CD4-positive, CD25-positive, alpha-beta regulatory T cell (primary cell): ENCODE results near the gene C11orf42. TPM values are rescaled to one million over a fixed set of nuclear protein-coding genes. Genes with fewer than 3 reads are reported as not detected.

Experiments used
- ATAC-seq, 2 donors: fragments of 150-1000 bp; cut with Tn5 transposase; one replicate each; pipeline ENCODE4 v1.10.0; 2021; ENCODE audit warnings: low read depth in 2 of 2, moderate number of reproducible peaks in 2 of 2, moderate library complexity in 1 of 2
- DNase-seq, 3 donors: peaks; one replicate each; pipeline versions ENCODE4 v3.0.0 to v3.0.0-alpha.2; 2012 to 2022; ENCODE audit warnings: mixed read lengths in 1 of 3
- H3K27ac ChIP-seq: one replicate; pipeline ENCODE4 v1.7.0; 2013; ENCODE audit warnings: mild to moderate bottlenecking, low read length; ENCODE audit not compliant: insufficient read depth, poor library complexity, severe bottlenecking
- H3K27me3 ChIP-seq: one replicate; pipeline ENCODE4 v1.7.0; 2013; ENCODE audit warnings: low read length; ENCODE audit not compliant: control insufficient read depth, insufficient read depth
- H3K36me3 ChIP-seq: one replicate; pipeline ENCODE4 v1.7.0; 2013; ENCODE audit warnings: mild to moderate bottlenecking, low read length, moderate library complexity; ENCODE audit not compliant: control insufficient read depth, insufficient read depth
- H3K4me1 ChIP-seq: 2 replicates; pipeline ENCODE4 v1.7.0; 2013; ENCODE audit warnings: mild to moderate bottlenecking, low read length; ENCODE audit not compliant: insufficient read depth, control insufficient read depth, poor library complexity, severe bottlenecking
- H3K4me3 ChIP-seq: one replicate; pipeline ENCODE4 v1.7.0; 2013; ENCODE audit warnings: low read depth, mild to moderate bottlenecking, low read length, moderate library complexity
- H3K9me3 ChIP-seq, 2 experiments: 1 replicate in 1 of 2; 2 replicates in 1 of 2; pipeline ENCODE4 v1.7.0; 2013; ENCODE audit warnings: low read length in 2 of 2, mild to moderate bottlenecking in 1 of 2, moderate library complexity in 1 of 2; ENCODE audit not compliant: control insufficient read depth in 2 of 2
- H3K27ac Mint-ChIP-seq, 3 donors: one replicate each; pipeline ENCODE4 v1.8.0; 2020 to 2022; ENCODE audit warnings: mild to moderate bottlenecking in 3 of 3, mixed read lengths in 3 of 3, moderate library complexity in 2 of 3
- H3K27me3 Mint-ChIP-seq: one replicate; pipeline ENCODE4 v1.8.0; 2022; ENCODE audit warnings: mild to moderate bottlenecking, mixed read lengths
- H3K36me3 Mint-ChIP-seq: one replicate; pipeline ENCODE4 v1.8.0; 2020; ENCODE audit warnings: mixed read lengths
- H3K4me1 Mint-ChIP-seq, 4 donors: one replicate each; pipeline ENCODE4 v1.8.0; 2020 to 2022; ENCODE audit warnings: mixed read lengths in 4 of 4, mild to moderate bottlenecking in 1 of 4
- H3K4me3 Mint-ChIP-seq, 4 donors: one replicate each; pipeline ENCODE4 v1.8.0; 2020 to 2022; ENCODE audit warnings: mild to moderate bottlenecking in 4 of 4, mixed read lengths in 4 of 4, moderate library complexity in 3 of 4
- H3K9me3 Mint-ChIP-seq, 7 donors: one replicate each; pipeline ENCODE4 v1.8.0; 2020 to 2022; ENCODE audit warnings: mixed read lengths in 7 of 7, mild to moderate bottlenecking in 3 of 7, moderate library complexity in 2 of 7
- polyA plus RNA-seq, 4 donors: library from polyadenylated mRNA; unstranded; fragments of 300-500 nt; fragmentation: Illumina TruSeq; gene quantifications; one replicate each; pipeline ENCODE4 v1.2.3, GENCODE V29; 2021
- total RNA-seq: library from RNA; stranded (reverse); gene quantifications from one replicate; pipeline ENCODE4 v1.2.3, GENCODE V29; 2022

C11orf42 gene
- total and polyA plus RNA-seq, 5 donors from 2014 or later = not detected

DNA sequence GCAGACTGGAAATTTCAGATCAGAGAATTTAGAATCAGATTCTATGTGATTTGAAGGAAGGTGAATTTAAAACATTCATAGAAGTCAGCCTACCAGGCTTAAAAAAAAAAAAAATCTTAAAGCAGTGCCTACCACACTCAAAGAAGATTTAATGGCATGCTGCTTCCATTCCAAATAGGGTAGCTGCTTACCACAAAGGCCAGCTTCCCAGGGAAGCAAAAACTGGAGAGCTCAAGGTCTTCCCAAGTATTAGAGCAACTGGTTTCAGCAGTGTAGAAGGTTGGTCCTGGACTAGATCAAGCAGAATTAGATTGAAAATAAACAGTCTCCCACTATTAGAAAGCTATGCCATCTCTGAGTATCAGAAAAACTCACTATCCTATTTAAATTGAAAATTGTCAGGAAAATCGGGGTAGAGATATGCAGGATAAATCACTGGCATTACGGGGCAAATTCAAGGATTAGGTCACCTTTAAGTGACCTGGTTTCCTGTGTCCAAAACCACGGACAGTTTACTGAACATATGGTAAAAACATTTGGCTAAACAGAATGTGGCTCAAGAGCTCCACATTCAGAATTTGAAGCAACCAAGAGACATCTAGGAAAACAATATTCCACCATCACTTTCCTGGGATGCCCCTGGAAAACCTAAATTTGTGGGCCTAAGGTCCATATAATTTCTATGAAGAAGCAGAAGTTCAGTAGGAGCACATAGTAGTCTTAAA, 1.3 kb downstream of the C11orf42 start:
- H3K9me3 Mint-ChIP-seq = peaks cover 0 to 2% (median 0%) of the 10 kb centered on the region in 7 donors
- DNase-seq (no peak), ATAC-seq (no peak)
- Histone ChIP-seq H3K4me3 (no peak overlapping the region), H3K36me3 (peaks cover 23% of the 10 kb centered on the region), H3K27ac (no peak overlapping the region), H3K4me1 (peaks cover 9% of the 10 kb centered on the region), H3K9me3 (no peaks in the 10 kb centered on the region), H3K27me3 (no peaks in the 10 kb centered on the region)
- H3K4me3 Mint-ChIP-seq = no peak overlapping the region
- no peaks in the 10 kb centered on the region for H3K27me3 Mint-ChIP-seq
- H3K27ac Mint-ChIP-seq = peak overlapping the region in 1 of 3 donors; percentile 67
- H3K4me1 Mint-ChIP-seq = peaks cover 11 to 16% (median 12%) of the 10 kb centered on the region in 4 donors
- peaks cover 11% of the 10 kb centered on the region for H3K36me3 Mint-ChIP-seq

DNA sequence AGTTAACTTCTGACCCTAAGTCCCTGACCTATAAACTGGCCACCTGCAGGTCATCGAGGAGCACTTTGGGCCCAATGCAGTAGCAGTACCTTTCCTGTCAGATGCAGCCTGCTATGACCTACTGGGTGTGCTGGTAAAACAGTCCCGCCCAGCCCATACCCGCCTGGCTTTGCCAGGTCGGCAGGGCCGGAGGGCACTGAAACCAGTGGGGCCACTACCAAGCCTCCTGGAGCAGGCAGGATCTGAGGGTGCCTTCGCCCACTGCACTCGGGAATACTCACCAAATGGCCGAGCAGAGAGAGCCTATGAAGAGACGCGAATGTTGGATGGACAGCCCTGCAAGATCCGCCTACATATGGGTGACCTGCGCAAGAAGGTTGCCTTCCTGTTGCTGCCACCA, 4.4 kb downstream of the C11orf42 start:
- Histone ChIP-seq H3K4me3 (no peak overlapping the region), H3K9me3 (no peaks in the 10 kb centered on the region), H3K4me1 (no peaks in the 10 kb centered on the region), H3K27me3 (no peaks in the 10 kb centered on the region), H3K27ac (no peak overlapping the region), H3K36me3 (peaks cover 46% of the 10 kb centered on the region)
- H3K4me1 Mint-ChIP-seq = peaks cover 0 to 3% (median 0%) of the 10 kb centered on the region in 4 donors
- H3K9me3 Mint-ChIP-seq = peaks cover 0 to 2% (median 0%) of the 10 kb centered on the region in 7 donors
- no peak for DNase-seq
- no peaks in the 10 kb centered on the region for H3K27me3 Mint-ChIP-seq
- H3K4me3 Mint-ChIP-seq = no peak overlapping the region
- no peak overlapping the region for H3K27ac Mint-ChIP-seq
- H3K36me3 Mint-ChIP-seq = peaks cover 11% of the 10 kb centered on the region
- no peak for ATAC-seq

DNA sequence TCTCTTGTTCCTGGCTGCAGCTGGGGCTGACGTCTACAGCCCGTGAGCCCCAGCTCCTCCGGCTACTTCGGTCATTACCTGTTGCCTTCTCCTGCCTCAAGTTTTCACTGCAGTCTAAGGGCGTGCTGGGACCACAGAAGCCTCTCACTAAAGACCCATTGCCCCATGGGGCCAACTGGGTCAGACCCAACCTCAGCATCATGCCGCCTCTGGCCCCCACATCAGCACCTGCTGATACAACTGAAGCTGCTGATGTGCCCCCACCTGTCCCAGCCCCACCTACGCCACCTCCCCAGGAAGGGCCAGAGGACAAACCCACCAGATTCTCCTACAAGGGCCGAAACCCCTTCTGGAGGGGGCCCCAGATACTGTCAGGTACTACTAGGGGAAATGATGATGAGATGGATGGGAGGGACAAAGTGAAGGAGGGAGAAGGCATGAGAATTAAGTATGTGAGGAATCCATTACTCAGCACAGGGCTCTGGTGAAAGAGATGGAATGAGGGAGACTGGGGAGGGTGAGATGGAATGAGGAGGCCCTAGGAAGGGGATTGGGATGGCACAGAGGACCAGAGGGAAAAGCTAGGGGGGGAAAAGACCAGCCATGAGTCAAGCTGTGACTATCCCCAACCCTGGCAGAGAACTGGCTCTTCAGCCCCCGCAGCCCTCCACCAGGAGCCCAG, 5.1 kb downstream of the C11orf42 start:
- H3K4me1 ChIP-seq = no peaks in the 10 kb centered on the region
- Mint-ChIP-seq H3K36me3 (peaks cover 11% of the 10 kb centered on the region), H3K9me3 (peaks cover 0 to 2% (median 0%) of the 10 kb centered on the region in 7 donors), H3K4me1 (no peaks in the 10 kb centered on the region), H3K4me3 (no peak overlapping the region), H3K27ac (peak overlapping the region in 2 of 3 donors; percentile 50 to 51), H3K27me3 (no peaks in the 10 kb centered on the region)
- no peaks in the 10 kb centered on the region for H3K27me3 ChIP-seq
- no peak overlapping the region for H3K27ac ChIP-seq
- ATAC-seq (no peak), DNase-seq (no peak)
- peaks cover 47% of the 10 kb centered on the region for H3K36me3 ChIP-seq
- no peak overlapping the region for H3K4me3 ChIP-seq
- H3K9me3 ChIP-seq = no peaks in the 10 kb centered on the region

DNA sequence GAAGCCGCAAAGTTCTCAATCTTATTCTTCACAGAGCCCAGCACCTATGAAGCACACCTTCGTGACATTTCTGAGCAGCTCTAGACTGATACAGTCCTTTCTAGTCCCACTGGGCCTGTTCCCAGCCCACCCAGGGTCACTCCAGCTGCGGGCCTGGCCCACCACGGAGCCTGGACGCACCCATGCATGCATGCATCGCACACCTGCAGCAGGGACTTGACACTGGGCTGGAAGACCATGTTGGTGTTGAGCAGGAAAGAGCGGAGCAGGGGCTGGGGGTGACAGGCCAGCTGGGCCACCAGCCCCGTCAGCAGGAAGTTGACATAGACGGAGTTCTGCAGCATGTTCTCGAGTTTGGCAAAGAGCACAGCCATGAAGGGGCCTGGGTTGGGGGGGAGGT, 9.2 kb downstream of the C11orf42 start:
- peak overlapping the region in 1 of 3 donors; percentile 39 for H3K27ac Mint-ChIP-seq
- no peaks in the 10 kb centered on the region for H3K9me3 Mint-ChIP-seq
- Histone ChIP-seq H3K9me3 (no peaks in the 10 kb centered on the region), H3K27me3 (no peaks in the 10 kb centered on the region), H3K4me3 (no peak overlapping the region), H3K27ac (no peak overlapping the region), H3K4me1 (no peaks in the 10 kb centered on the region), H3K36me3 (peaks cover 65% of the 10 kb centered on the region)
- H3K36me3 Mint-ChIP-seq = peaks cover 22% of the 10 kb centered on the region
- no peak for DNase-seq
- H3K4me1 Mint-ChIP-seq = peaks cover 0 to 9% (median 5%) of the 10 kb centered on the region in 4 donors
- no peaks in the 10 kb centered on the region for H3K27me3 Mint-ChIP-seq
- no peak overlapping the region for H3K4me3 Mint-ChIP-seq
- ATAC-seq = no peak

- Histone ChIP-seq H3K4me3 (no peak overlapping the region), H3K9me3 (no peaks in the 10 kb centered on the region), H3K36me3 (peaks cover 71% of the 10 kb centered on the region), H3K27me3 (no peaks in the 10 kb centered on the region), H3K27ac (no peak overlapping the region), H3K4me1 (no peaks in the 10 kb centered on the region)
- ATAC-seq = no peak
- H3K9me3 Mint-ChIP-seq = no peaks in the 10 kb centered on the region
- H3K36me3 Mint-ChIP-seq = peaks cover 34% of the 10 kb centered on the region
- H3K4me1 Mint-ChIP-seq = peaks cover 1 to 21% (median 8%) of the 10 kb centered on the region in 4 donors
- no peaks in the 10 kb centered on the region for H3K27me3 Mint-ChIP-seq
- H3K4me3 Mint-ChIP-seq = no peak overlapping the region
- peak overlapping the region in 1 of 3 donors; percentile 57 for H3K27ac Mint-ChIP-seq
- DNase-seq = no peak
These were observed 11.1 kb downstream of the C11orf42 start for GRCh38 chr11:6216501-6216900.

DNA sequence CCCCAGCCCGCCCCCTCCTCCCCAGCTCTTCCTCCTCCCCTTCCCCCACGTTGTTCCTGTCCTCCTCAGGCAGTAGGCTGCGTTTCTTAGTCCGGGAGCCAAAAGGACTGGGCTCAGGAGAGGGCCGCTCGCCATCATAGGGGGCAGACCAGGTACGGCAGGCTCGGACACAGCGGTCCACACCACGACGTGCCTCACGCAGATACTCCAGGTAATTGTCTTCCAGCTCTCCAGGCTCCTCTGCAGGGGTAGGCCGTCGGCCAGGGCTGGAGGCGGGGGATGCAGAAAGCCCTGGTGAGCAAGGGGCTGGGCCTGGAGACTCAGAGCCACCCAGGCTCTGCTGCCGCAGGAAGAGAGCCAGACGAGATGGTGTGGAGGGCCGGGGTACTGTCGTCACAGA, 12.4 kb downstream of the C11orf42 start:
- H3K9me3 Mint-ChIP-seq = no peaks in the 10 kb centered on the region
- no peak overlapping the region for H3K4me3 Mint-ChIP-seq
- H3K4me1 ChIP-seq = no peaks in the 10 kb centered on the region
- H3K27me3 Mint-ChIP-seq = no peaks in the 10 kb centered on the region
- DNase-seq (no peak), ATAC-seq (no peak)
- H3K36me3 ChIP-seq = peaks cover 73% of the 10 kb centered on the region
- H3K27ac ChIP-seq = no peak overlapping the region
- peaks cover 5 to 24% (median 8%) of the 10 kb centered on the region in 4 donors for H3K4me1 Mint-ChIP-seq
- no peaks in the 10 kb centered on the region for H3K9me3 ChIP-seq
- H3K27me3 ChIP-seq = no peaks in the 10 kb centered on the region
- peaks cover 43% of the 10 kb centered on the region for H3K36me3 Mint-ChIP-seq
- H3K4me3 ChIP-seq = no peak overlapping the region
- no peak overlapping the region for H3K27ac Mint-ChIP-seq

- Mint-ChIP-seq H3K27ac (peak overlapping the region in 1 of 3 donors; percentile 21), H3K36me3 (peaks cover 43% of the 10 kb centered on the region), H3K27me3 (no peaks in the 10 kb centered on the region), H3K4me3 (no peak overlapping the region), H3K9me3 (no peaks in the 10 kb centered on the region), H3K4me1 (peaks cover 5 to 24% (median 8%) of the 10 kb centered on the region in 4 donors)
- no peak for DNase-seq
- H3K36me3 ChIP-seq = peaks cover 79% of the 10 kb centered on the region
- H3K4me3 ChIP-seq = no peak overlapping the region
- no peaks in the 10 kb centered on the region for H3K27me3 ChIP-seq
- H3K4me1 ChIP-seq = no peaks in the 10 kb centered on the region
- H3K27ac ChIP-seq = no peak overlapping the region
- no peaks in the 10 kb centered on the region for H3K9me3 ChIP-seq
- ATAC-seq = no peak
These were observed 14.0 kb downstream of the C11orf42 start for GRCh38 chr11:6219359-6219758.
